ENCODE measurements around the gene PCLO. TPM values are rescaled to one million over a fixed set of nuclear protein-coding genes. Genes with fewer than 3 reads are reported as not detected.

PCLO gene
- total and polyA plus RNA-seq, 4 donors, result 19.7 to 53.5 (median 30.3) TPM

GRCh38 chr7:82985144-82985802, 177.4 kb downstream of the PCLO start:
- peak in 1 of 6 donors; percentile 11 for DNase-seq (ENCODE audit: low read depth in 4 of 6, low spot score in 6 of 6)
- H3K36me3 ChIP-seq (ENCODE audit: control insufficient read depth, insufficient read depth, low read length), result no peaks in the 10 kb centered on the region
- no peaks in the 10 kb centered on the region for H3K9me3 ChIP-seq (ENCODE audit: control insufficient read depth, insufficient read depth, low read length)
- H3K27me3 ChIP-seq (ENCODE audit: control insufficient read depth, insufficient read depth, low read length), result no peaks in the 10 kb centered on the region
- H3K4me3 ChIP-seq (ENCODE audit: low read depth, low read length), result no peak overlapping the region
- H3K4me1 ChIP-seq (ENCODE audit: control insufficient read depth, insufficient read depth, low read length), result no peaks in the 10 kb centered on the region
- no peak overlapping the region for H3K27ac ChIP-seq (ENCODE audit: low read depth, low read length)
- WGBS (ENCODE audit: insufficient coverage), result no CpG with 5 or more reads among the region's 2 CpGs

DNA sequence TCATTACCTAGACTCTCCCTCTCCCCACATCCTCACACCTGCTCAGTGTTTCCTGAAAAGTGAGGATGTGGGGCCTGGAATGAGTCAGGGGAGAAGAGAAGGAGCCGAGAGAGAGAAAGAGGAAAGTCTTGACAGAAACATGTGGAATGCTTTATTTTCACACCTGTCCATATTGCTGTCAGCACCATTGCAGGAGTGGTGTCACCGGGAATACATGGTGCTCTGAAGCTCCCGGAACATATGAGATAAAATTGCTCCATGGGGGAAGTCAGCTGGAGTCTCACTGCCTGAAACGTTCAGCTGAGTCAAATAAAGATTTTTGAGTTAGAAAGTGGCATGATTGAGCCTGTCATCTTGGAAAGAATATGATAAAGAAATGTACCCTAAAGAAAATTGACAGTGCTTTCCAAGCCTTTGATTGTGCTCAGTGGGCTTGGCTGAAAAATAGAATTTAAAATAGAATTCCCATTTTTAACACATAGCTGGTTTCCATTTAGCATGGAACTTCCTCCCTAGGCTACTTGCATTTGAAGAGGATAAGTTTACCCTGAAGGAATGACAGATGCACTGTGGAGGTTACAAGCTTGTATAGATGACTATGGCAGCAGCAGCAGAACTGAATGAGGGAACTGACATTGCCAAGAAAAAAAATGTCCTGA, 182.4 kb downstream of the PCLO start:
- Histone ChIP-seq H3K27ac (ENCODE audit: low read depth, low read length) (no peak overlapping the region), H3K4me3 (ENCODE audit: low read depth, low read length) (no peak overlapping the region)

GRCh38 chr7:82975811-82976468, 186.7 kb downstream of the PCLO start:
- Histone ChIP-seq H3K27me3 (ENCODE audit: control insufficient read depth, insufficient read depth, low read length) (no peaks in the 10 kb centered on the region), H3K36me3 (ENCODE audit: control insufficient read depth, insufficient read depth, low read length) (no peaks in the 10 kb centered on the region), H3K27ac (ENCODE audit: low read depth, low read length) (no peak overlapping the region), H3K4me3 (ENCODE audit: low read depth, low read length) (no peak overlapping the region), H3K4me1 (ENCODE audit: control insufficient read depth, insufficient read depth, low read length) (no peaks in the 10 kb centered on the region), H3K9me3 (ENCODE audit: control insufficient read depth, insufficient read depth, low read length) (no peaks in the 10 kb centered on the region)
- DNase-seq (ENCODE audit: low read depth in 4 of 6, low spot score in 6 of 6), result no peak
- no CpG with 5 or more reads among the region's 2 CpGs for WGBS (ENCODE audit: insufficient coverage)

More for the DNA sequence above, 182.4 kb downstream of the PCLO start:
- H3K4me1 ChIP-seq (ENCODE audit: control insufficient read depth, insufficient read depth, low read length), result no peaks in the 10 kb centered on the region
- no peaks in the 10 kb centered on the region for H3K36me3 ChIP-seq (ENCODE audit: control insufficient read depth, insufficient read depth, low read length)
- no peaks in the 10 kb centered on the region for H3K27me3 ChIP-seq (ENCODE audit: control insufficient read depth, insufficient read depth, low read length)
- H3K9me3 ChIP-seq (ENCODE audit: control insufficient read depth, insufficient read depth, low read length), result no peaks in the 10 kb centered on the region
- 83% methylated on average over 3 of the region's 4 CpGs for WGBS (ENCODE audit: insufficient coverage)
- peak in 1 of 6 donors; percentile 12 for DNase-seq (ENCODE audit: low read depth in 4 of 6, low spot score in 6 of 6)

- no CpG with 5 or more reads among the region's 1 CpG for WGBS (ENCODE audit: insufficient coverage)
- Histone ChIP-seq H3K27me3 (ENCODE audit: control insufficient read depth, insufficient read depth, low read length) (no peaks in the 10 kb centered on the region), H3K4me1 (ENCODE audit: control insufficient read depth, insufficient read depth, low read length) (no peaks in the 10 kb centered on the region), H3K36me3 (ENCODE audit: control insufficient read depth, insufficient read depth, low read length) (no peaks in the 10 kb centered on the region), H3K27ac (ENCODE audit: low read depth, low read length) (no peak overlapping the region), H3K4me3 (ENCODE audit: low read depth, low read length) (no peak overlapping the region), H3K9me3 (ENCODE audit: control insufficient read depth, insufficient read depth, low read length) (no peaks in the 10 kb centered on the region)
- DNase-seq (ENCODE audit: low read depth in 4 of 6, low spot score in 6 of 6), result peak in 1 of 6 donors; percentile 71
These were observed 190.5 kb downstream of the PCLO start for GRCh38 chr7:82972135-82972534.

- no CpG with 5 or more reads among the region's 2 CpGs for WGBS (ENCODE audit: insufficient coverage)
- Histone ChIP-seq H3K36me3 (ENCODE audit: control insufficient read depth, insufficient read depth, low read length) (no peaks in the 10 kb centered on the region), H3K27me3 (ENCODE audit: control insufficient read depth, insufficient read depth, low read length) (no peaks in the 10 kb centered on the region), H3K27ac (ENCODE audit: low read depth, low read length) (no peak overlapping the region), H3K9me3 (ENCODE audit: control insufficient read depth, insufficient read depth, low read length) (peaks cover 1% of the 10 kb centered on the region), H3K4me3 (ENCODE audit: low read depth, low read length) (no peak overlapping the region), H3K4me1 (ENCODE audit: control insufficient read depth, insufficient read depth, low read length) (no peaks in the 10 kb centered on the region)
- no peak for DNase-seq (ENCODE audit: low read depth in 4 of 6, low spot score in 6 of 6)
These were observed 197.3 kb downstream of the PCLO start for GRCh38 chr7:82965088-82966036.

DNA sequence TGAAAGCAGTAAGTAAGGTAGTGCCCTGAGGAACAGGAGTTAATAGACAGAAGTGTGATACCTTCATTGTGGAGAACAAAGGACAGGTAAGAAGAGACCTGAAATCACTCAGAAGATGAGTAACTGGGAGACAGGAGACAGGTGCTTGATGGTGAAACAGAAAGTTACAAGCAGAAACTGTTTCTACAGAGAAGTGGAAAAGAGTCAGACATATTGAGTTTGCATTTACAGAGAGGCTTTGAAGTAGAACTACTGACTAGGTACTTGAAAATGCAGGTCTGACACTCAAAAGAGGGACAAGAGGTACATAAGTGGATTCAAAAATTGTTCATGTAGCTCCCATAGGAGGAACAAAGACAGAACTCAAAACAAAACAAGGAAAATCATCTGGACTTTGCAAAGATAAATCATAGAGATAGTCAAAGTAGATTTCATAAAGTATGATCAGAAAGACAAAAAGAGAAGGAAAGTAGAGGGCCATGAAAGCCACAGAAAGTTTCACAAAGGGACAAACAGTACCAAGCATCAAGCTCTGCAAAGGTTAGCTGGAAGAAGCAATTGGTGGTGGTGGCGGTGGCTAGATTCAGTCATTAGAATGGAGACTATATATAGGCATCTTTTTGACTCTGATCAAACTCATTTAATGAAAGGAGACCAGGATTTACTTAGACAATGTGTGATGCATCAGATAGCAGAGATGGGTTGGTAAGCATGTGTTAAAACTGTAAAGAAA, 198.4 kb downstream of the PCLO start:
- no peaks in the 10 kb centered on the region for H3K27me3 ChIP-seq (ENCODE audit: control insufficient read depth, insufficient read depth, low read length)
- no peaks in the 10 kb centered on the region for H3K36me3 ChIP-seq (ENCODE audit: control insufficient read depth, insufficient read depth, low read length)
- no peak overlapping the region for H3K4me3 ChIP-seq (ENCODE audit: low read depth, low read length)
- H3K9me3 ChIP-seq (ENCODE audit: control insufficient read depth, insufficient read depth, low read length), result peaks cover 1% of the 10 kb centered on the region
- no CpG with 5 or more reads among the region's 1 CpG for WGBS (ENCODE audit: insufficient coverage)
- no peak overlapping the region for H3K27ac ChIP-seq (ENCODE audit: low read depth, low read length)
- DNase-seq (ENCODE audit: low read depth in 4 of 6, low spot score in 6 of 6), result no peak
- H3K4me1 ChIP-seq (ENCODE audit: control insufficient read depth, insufficient read depth, low read length), result no peaks in the 10 kb centered on the region

DNA sequence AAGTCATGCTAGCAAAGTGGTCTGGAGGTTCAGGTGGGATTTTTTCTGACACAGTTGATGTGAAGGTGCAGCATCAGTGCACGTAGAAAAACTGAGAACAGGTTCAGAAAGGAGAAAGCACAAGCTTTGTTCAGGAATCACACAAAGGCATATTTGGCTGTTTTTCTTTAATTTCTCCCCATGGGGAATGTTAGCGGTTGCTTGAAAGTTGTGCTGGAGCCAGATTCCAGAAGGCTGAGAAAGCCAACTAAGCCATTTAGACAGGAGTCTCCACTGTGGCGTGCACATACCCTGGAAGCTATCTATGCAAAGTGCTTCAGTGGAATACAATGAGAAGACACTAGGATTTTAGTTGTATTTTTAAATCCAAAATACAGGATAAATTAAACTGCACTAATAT, 201.4 kb downstream of the PCLO start:
- Histone ChIP-seq H3K9me3 (ENCODE audit: control insufficient read depth, insufficient read depth, low read length) (peaks cover 1% of the 10 kb centered on the region), H3K4me1 (ENCODE audit: control insufficient read depth, insufficient read depth, low read length) (no peaks in the 10 kb centered on the region), H3K27me3 (ENCODE audit: control insufficient read depth, insufficient read depth, low read length) (no peaks in the 10 kb centered on the region), H3K27ac (ENCODE audit: low read depth, low read length) (no peak overlapping the region), H3K4me3 (ENCODE audit: low read depth, low read length) (no peak overlapping the region), H3K36me3 (ENCODE audit: control insufficient read depth, insufficient read depth, low read length) (no peaks in the 10 kb centered on the region)
- DNase-seq (ENCODE audit: low read depth in 4 of 6, low spot score in 6 of 6), result no peak
- 86% methylated on average over 2 of the region's 3 CpGs for WGBS (ENCODE audit: insufficient coverage)

GRCh38 chr7:82959528-82959927, 203.2 kb downstream of the PCLO start:
- DNase-seq (ENCODE audit: low read depth in 4 of 6, low spot score in 6 of 6), result no peak
- Histone ChIP-seq H3K4me3 (ENCODE audit: low read depth, low read length) (no peak overlapping the region), H3K9me3 (ENCODE audit: control insufficient read depth, insufficient read depth, low read length) (no peaks in the 10 kb centered on the region), H3K27me3 (ENCODE audit: control insufficient read depth, insufficient read depth, low read length) (no peaks in the 10 kb centered on the region), H3K27ac (ENCODE audit: low read depth, low read length) (no peak overlapping the region), H3K36me3 (ENCODE audit: control insufficient read depth, insufficient read depth, low read length) (no peaks in the 10 kb centered on the region), H3K4me1 (ENCODE audit: control insufficient read depth, insufficient read depth, low read length) (no peaks in the 10 kb centered on the region)
- no CpG with 5 or more reads among the region's 2 CpGs for WGBS (ENCODE audit: insufficient coverage)

DNA sequence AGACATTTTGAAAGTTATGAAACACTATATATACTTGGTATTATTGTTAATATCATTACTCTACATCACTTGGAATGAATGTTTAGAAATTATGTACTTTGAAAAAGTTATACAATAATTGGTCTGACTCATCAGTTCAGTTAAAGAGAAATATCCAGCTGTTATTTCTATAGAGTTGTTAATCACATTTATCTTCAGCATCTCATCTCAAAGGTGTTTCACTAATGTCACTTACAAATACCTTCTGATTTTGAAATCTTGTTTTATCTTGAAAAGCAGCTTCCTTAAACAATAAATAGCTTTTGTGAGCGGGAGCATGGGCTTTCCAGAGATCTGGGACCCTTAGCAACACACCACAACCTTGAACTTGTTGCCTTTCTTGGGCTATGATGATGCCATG, 205.2 kb downstream of the PCLO start:
- no CpG with 5 or more reads among the region's 1 CpG for WGBS (ENCODE audit: insufficient coverage)
- H3K27ac ChIP-seq (ENCODE audit: low read depth, low read length), result no peak overlapping the region
- DNase-seq (ENCODE audit: low read depth in 4 of 6, low spot score in 6 of 6), result no peak
- no peaks in the 10 kb centered on the region for H3K9me3 ChIP-seq (ENCODE audit: control insufficient read depth, insufficient read depth, low read length)
- H3K36me3 ChIP-seq (ENCODE audit: control insufficient read depth, insufficient read depth, low read length), result no peaks in the 10 kb centered on the region
- H3K4me1 ChIP-seq (ENCODE audit: control insufficient read depth, insufficient read depth, low read length), result no peaks in the 10 kb centered on the region
- no peaks in the 10 kb centered on the region for H3K27me3 ChIP-seq (ENCODE audit: control insufficient read depth, insufficient read depth, low read length)
- H3K4me3 ChIP-seq (ENCODE audit: low read depth, low read length), result no peak overlapping the region
